Loucy (cell line): ENCODE results near the gene NRXN3.

Experiments used
- H2AFZ ChIP-seq: fragments of 200-600 bp; sonication (generic); 2 replicates; pipeline ENCODE4 v1.6.0; 2016; ENCODE audit warnings: antibody characterized with exemption, mild to moderate bottlenecking, low read length, moderate library complexity
- H3F3A ChIP-seq: fragments of 200-600 bp; 2 replicates; pipeline ENCODE4 v1.6.0; 2016; ENCODE audit warnings: antibody characterized with exemption, low read depth, mild to moderate bottlenecking
- H3K27me3 ChIP-seq: fragments of 200-600 bp; sonication (generic); 2 replicates; pipeline ENCODE4 v1.6.1; 2014; ENCODE audit warnings: low read length, mild to moderate bottlenecking; ENCODE audit not compliant: insufficient read depth, poor library complexity, severe bottlenecking
- H3K36me3 ChIP-seq: fragments of 200-600 bp; sonication (generic); 2 replicates; pipeline ENCODE4 v1.6.1; 2016; ENCODE audit warnings: low read length; ENCODE audit not compliant: insufficient read depth
- H3K4me1 ChIP-seq: fragments of 200-600 bp; sonication (generic); 2 replicates; pipeline ENCODE4 v1.5.1; 2014; ENCODE audit warnings: low read length, mild to moderate bottlenecking; ENCODE audit not compliant: insufficient read depth, poor library complexity, severe bottlenecking
- H3K4me2 ChIP-seq: fragments of 200-600 bp; sonication (generic); 2 replicates; pipeline ENCODE4 v1.6.0; 2014; ENCODE audit warnings: antibody characterized with exemption, low read length, low read depth, mild to moderate bottlenecking; ENCODE audit not compliant: poor library complexity, severe bottlenecking
- H3K4me3 ChIP-seq: fragments of 200-600 bp; sonication (generic); 2 replicates; pipeline ENCODE4 v1.5.1; 2014; ENCODE audit warnings: low read length, mild to moderate bottlenecking, mixed read lengths; ENCODE audit not compliant: poor library complexity, severe bottlenecking
- H3K79me2 ChIP-seq: fragments of 200-600 bp; sonication (generic); 2 replicates; pipeline ENCODE4 v1.6.1; 2014; ENCODE audit warnings: low read length; ENCODE audit not compliant: insufficient read depth
- H3K9ac ChIP-seq: fragments of 200-600 bp; sonication (generic); 2 replicates; pipeline ENCODE4 v1.6.0; 2014; ENCODE audit warnings: mild to moderate bottlenecking, low read depth, low read length, moderate library complexity; ENCODE audit not compliant: poor library complexity, severe bottlenecking
- H3K9me2 ChIP-seq: fragments of 200-600 bp; sonication (generic); replicated peaks from 2 replicates; pipeline ENCODE4 v1.6.1; 2016; ENCODE audit warnings: low read depth, low read length, mixed read lengths
- H3K9me3 ChIP-seq: fragments of 200-600 bp; sonication (generic); 2 replicates; pipeline ENCODE4 v1.6.1; 2014; ENCODE audit warnings: mild to moderate bottlenecking, antibody characterized with exemption, low read length, low read depth; ENCODE audit not compliant: insufficient read depth
- H4K20me1 ChIP-seq: fragments of 200-600 bp; sonication (generic); 2 replicates; pipeline ENCODE4 v1.6.0; 2014; ENCODE audit warnings: antibody characterized with exemption, low read length, mild to moderate bottlenecking; ENCODE audit not compliant: insufficient read depth, poor library complexity, severe bottlenecking
- EZH2phosphoT487 ChIP-seq: fragments of 200-600 bp; IDR thresholded peaks from 2 replicates; pipeline ENCODE4 v1.6.1; 2018; ENCODE audit warnings: antibody characterized with exemption, mild to moderate bottlenecking, moderate library complexity, borderline replicate concordance
- TF ChIP-seq, protein P1 (sequence below): fragments of 200-600 bp; sonication (generic); conservative IDR thresholded peaks from 2 replicates; pipeline ENCODE4 v1.5.1; 2014; ENCODE audit warnings: mild to moderate bottlenecking, antibody characterized with exemption, low read length

NRXN3 gene

DNA sequence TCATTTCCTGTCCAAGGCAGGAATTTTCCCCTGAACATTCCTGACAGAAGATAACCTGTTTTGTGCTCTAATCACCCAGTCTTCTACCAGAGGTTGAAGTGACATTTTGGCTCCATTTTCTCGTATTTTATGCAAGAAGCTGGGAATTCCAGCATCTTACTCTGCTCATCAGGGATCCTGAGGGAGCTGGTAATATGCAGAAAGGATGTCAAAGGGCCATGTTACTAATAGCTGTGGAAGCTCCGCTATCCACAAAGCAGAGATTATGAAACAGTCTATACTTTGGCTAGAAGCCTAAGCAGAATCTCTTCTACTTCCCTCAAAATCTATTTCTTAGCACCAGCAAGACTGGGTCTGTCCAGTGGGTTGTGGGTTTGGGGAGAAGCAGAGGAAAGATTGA lies 1428.2 kb downstream of the NRXN3 start:
- Histone ChIP-seq H3K9me3 (no peaks in the 10 kb centered on the region), H2AFZ (no peak overlapping the region), H3K4me1 (no peaks in the 10 kb centered on the region), H3F3A (no peaks in the 10 kb centered on the region), H3K4me2 (no peak overlapping the region), H3K9me2 (no peaks in the 10 kb centered on the region), H3K4me3 (no peak overlapping the region), H3K27me3 (no peaks in the 10 kb centered on the region), H3K36me3 (no peaks in the 10 kb centered on the region), H4K20me1 (no peaks in the 10 kb centered on the region), H3K79me2 (no peaks in the 10 kb centered on the region), H3K9ac (no peak overlapping the region)
- TF ChIP-seq EZH2phosphoT487, result no peak
- TF ChIP-seq, protein P1, sequence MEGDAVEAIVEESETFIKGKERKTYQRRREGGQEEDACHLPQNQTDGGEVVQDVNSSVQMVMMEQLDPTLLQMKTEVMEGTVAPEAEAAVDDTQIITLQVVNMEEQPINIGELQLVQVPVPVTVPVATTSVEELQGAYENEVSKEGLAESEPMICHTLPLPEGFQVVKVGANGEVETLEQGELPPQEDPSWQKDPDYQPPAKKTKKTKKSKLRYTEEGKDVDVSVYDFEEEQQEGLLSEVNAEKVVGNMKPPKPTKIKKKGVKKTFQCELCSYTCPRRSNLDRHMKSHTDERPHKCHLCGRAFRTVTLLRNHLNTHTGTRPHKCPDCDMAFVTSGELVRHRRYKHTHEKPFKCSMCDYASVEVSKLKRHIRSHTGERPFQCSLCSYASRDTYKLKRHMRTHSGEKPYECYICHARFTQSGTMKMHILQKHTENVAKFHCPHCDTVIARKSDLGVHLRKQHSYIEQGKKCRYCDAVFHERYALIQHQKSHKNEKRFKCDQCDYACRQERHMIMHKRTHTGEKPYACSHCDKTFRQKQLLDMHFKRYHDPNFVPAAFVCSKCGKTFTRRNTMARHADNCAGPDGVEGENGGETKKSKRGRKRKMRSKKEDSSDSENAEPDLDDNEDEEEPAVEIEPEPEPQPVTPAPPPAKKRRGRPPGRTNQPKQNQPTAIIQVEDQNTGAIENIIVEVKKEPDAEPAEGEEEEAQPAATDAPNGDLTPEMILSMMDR, result no peak

DNA sequence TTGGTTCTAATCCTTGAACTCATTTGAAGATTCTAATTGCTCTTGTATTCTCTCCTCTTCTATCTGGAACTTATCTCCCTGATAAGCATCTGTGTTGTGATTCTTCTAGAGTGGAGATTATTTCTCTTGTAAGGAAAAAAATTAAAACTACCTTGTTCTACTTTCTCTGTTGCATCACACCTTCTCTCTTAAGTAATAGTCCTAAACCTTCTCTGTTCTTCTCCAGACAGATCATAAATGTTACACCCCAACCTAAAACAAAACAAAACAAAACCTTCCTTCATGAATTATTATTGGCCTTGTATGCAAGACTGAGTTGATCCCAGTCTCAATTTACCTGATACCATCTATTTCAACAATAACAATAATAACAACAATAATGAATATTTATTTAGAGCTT lies 1429.1 kb downstream of the NRXN3 start:
- no peaks in the 10 kb centered on the region for H3F3A ChIP-seq
- no peak overlapping the region for H2AFZ ChIP-seq
- no peaks in the 10 kb centered on the region for H3K27me3 ChIP-seq
- H3K9me3 ChIP-seq, result no peaks in the 10 kb centered on the region
- H4K20me1 ChIP-seq, result no peaks in the 10 kb centered on the region
- H3K9me2 ChIP-seq, result no peaks in the 10 kb centered on the region
- no peaks in the 10 kb centered on the region for H3K4me1 ChIP-seq
- no peak overlapping the region for H3K4me3 ChIP-seq
- no peaks in the 10 kb centered on the region for H3K36me3 ChIP-seq
- no peaks in the 10 kb centered on the region for H3K79me2 ChIP-seq
- H3K9ac ChIP-seq, result no peak overlapping the region
- H3K4me2 ChIP-seq, result no peak overlapping the region
- no peak for TF ChIP-seq EZH2phosphoT487
- TF ChIP-seq, protein P1, result no peak

DNA sequence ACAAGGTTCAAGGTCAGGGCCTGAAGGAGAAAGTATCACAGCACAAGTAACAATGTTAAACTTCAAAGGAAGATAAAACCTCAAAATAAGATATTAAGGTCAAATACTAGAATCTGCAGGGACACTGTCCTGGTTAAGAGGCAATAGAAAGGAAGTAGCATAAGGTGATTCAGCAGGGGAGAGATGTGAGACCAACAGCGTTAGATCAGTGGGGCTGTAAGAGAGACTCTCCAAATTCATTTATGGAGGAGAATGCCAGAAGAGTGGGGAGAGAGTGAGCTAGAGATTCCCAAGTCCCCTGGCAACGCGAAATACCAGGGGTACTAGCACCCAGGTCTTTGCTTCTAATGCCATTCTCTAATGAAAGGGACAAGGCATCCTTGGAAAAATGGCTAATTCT lies 1430.2 kb downstream of the NRXN3 start:
- TF ChIP-seq, protein P1, result no peak
- TF ChIP-seq EZH2phosphoT487, result no peak
- H3K4me2 ChIP-seq, result no peak overlapping the region
- no peaks in the 10 kb centered on the region for H3F3A ChIP-seq
- no peaks in the 10 kb centered on the region for H3K9me3 ChIP-seq
- H3K36me3 ChIP-seq, result no peaks in the 10 kb centered on the region
- no peaks in the 10 kb centered on the region for H3K79me2 ChIP-seq
- H4K20me1 ChIP-seq, result no peaks in the 10 kb centered on the region
- no peaks in the 10 kb centered on the region for H3K4me1 ChIP-seq
- H3K9me2 ChIP-seq, result no peaks in the 10 kb centered on the region
- H3K27me3 ChIP-seq, result no peaks in the 10 kb centered on the region
- no peak overlapping the region for H2AFZ ChIP-seq
- H3K9ac ChIP-seq, result no peak overlapping the region
- no peak overlapping the region for H3K4me3 ChIP-seq
